Gastroesophageal sphincter (tissue), 4 donors: Measurements from ENCODE around the gene DCUN1D5. TPM values are rescaled to one million over a fixed set of nuclear protein-coding genes. Genes with fewer than 3 reads are reported as not detected.

Experiments used
- ATAC-seq: fragments of 150-250 bp; one replicate; pipeline ENCODE4 v1.9.1; 2016; ENCODE audit warnings: mild to moderate bottlenecking, moderate library complexity
- H3K27ac ChIP-seq, 4 donors: fragments of 200-600 bp; sonication (generic) in 3 of 4; 1 replicate in 3 of 4; 2 replicates in 1 of 4; pipeline ENCODE4 v1.5.1; 2016 to 2019
- H3K27me3 ChIP-seq: fragments of 200-600 bp; sonication (generic); one replicate; pipeline ENCODE4 v1.5.1; 2019
- H3K36me3 ChIP-seq, 2 donors: fragments of 200-600 bp; sonication (generic); one replicate each; pipeline ENCODE4 v1.5.1; 2019; ENCODE audit warnings: control low read depth in 1 of 2
- H3K4me1 ChIP-seq, 3 donors: fragments of 200-600 bp; sonication (generic); 1 replicate in 2 of 3; 2 replicates in 1 of 3; pipeline ENCODE4 v1.5.1; 2016 to 2019; ENCODE audit warnings: control low read depth in 2 of 3
- H3K4me3 ChIP-seq, 2 donors: fragments of 200-600 bp; sonication (generic); one replicate each; pipeline ENCODE4 v1.5.1; 2019; ENCODE audit warnings: mild to moderate bottlenecking in 1 of 2, moderate library complexity in 1 of 2
- H3K9me3 ChIP-seq, 3 donors: fragments of 200-600 bp; sonication (generic); one replicate each; pipeline ENCODE4 v1.5.1; 2017 to 2019; ENCODE audit warnings: control low read depth in 2 of 3
- EP300 ChIP-seq: sonication (generic); formaldehyde crosslinking; IDR thresholded peaks from one replicate; pipeline ENCODE4 v1.6.1; 2017; ENCODE audit warnings: antibody characterized with exemption, mild to moderate bottlenecking
- POLR2A ChIP-seq, 2 donors: fragments of 450-650 bp; IDR thresholded peaks; one replicate each; pipeline ENCODE4 v1.6.1; 2017; ENCODE audit warnings: antibody characterized with exemption in 2 of 2, mild to moderate bottlenecking in 2 of 2, moderate library complexity in 1 of 2
- POLR2AphosphoS5 ChIP-seq: sonication (generic); formaldehyde crosslinking; IDR thresholded peaks from one replicate; pipeline ENCODE4 v1.6.1; 2017; ENCODE audit warnings: antibody characterized with exemption
- WGBS, 2 donors: methylation state at CpG; one replicate each; pipeline ENCODE4 v1.1.5; 2018; ENCODE audit warnings: low coverage in 1 of 2; 5-methylcytosine and 5-hydroxymethylcytosine counted together
- total RNA-seq, 4 donors: library from RNA; depleted of rRNA; stranded (reverse); fragments of >200 nt; gene quantifications; one replicate each; pipeline ENCODE4 v1.1.0, GENCODE V29; 2016
- TF ChIP-seq, protein P1 (sequence below), 4 experiments: fragments of 200-600 bp in 2 of 4; fragments of 450-650 bp in 2 of 4; sonication (generic) in 1 of 4; IDR thresholded peaks; one replicate each; pipeline ENCODE4 v1.5.1; 2017 to 2019; ENCODE audit warnings: antibody characterized with exemption in 4 of 4, mild to moderate bottlenecking in 2 of 4, moderate library complexity in 2 of 4

The DCUN1D5 gene
- 10 to 100 TPM; 32.6 to 45.8 (median 42.1) TPM for total RNA-seq

DNA sequence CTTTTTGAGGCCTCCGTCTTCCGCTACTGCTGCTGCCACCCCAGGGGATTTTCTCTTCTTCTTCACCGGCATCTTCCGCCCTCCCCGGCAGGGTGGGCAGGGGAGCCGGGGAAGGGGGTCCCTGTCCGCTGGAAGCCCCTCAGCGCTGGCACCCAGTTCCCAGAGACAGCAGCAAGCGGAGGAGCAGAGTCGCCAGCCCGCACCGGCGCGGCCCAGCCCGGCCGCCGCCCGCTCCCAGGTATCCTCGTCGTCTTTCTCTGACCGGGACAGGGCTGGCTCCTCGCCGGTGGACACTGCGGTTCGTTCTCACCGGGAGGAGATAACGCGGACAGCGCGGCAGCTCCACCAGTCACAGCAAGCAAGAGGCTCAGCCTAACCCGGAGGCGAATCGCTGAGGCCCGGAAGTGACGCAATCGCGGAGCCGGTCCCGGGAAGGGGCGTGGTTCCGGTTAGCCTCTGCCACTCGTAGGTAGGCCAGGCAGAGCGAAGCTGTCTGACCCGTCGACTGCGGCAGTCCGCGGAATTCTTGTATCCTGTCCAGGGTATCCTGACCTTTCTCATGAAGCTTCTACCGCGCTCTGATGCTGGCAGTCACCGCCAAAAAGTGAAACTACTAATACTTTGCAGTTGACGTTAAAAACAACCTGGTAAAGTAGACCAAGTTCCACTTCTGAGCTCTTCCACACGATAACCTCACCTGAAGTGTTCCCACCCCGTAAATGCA, at the start of gene DCUN1D5:
Gene DCUN1D5 (minus strand): TSS at position 360 of the 724 bp plus-strand sequence. CDS start 288 bp downstream, at position 72.
- H3K36me3 ChIP-seq = peaks cover 0 to 7% of the 10 kb centered on the region in 2 donors
- peaks cover 18% of the 10 kb centered on the region for H3K27me3 ChIP-seq
- H3K4me1 ChIP-seq = peaks cover 0 to 32% (median 4%) of the 10 kb centered on the region in 3 donors
- TF ChIP-seq, protein P1, sequence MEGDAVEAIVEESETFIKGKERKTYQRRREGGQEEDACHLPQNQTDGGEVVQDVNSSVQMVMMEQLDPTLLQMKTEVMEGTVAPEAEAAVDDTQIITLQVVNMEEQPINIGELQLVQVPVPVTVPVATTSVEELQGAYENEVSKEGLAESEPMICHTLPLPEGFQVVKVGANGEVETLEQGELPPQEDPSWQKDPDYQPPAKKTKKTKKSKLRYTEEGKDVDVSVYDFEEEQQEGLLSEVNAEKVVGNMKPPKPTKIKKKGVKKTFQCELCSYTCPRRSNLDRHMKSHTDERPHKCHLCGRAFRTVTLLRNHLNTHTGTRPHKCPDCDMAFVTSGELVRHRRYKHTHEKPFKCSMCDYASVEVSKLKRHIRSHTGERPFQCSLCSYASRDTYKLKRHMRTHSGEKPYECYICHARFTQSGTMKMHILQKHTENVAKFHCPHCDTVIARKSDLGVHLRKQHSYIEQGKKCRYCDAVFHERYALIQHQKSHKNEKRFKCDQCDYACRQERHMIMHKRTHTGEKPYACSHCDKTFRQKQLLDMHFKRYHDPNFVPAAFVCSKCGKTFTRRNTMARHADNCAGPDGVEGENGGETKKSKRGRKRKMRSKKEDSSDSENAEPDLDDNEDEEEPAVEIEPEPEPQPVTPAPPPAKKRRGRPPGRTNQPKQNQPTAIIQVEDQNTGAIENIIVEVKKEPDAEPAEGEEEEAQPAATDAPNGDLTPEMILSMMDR (IDR thresholded peaks at IDR 0.05) = no peak
- TF ChIP-seq POLR2AphosphoS5 (peak; percentile 81), POLR2A (IDR thresholded peaks at IDR 0.05) (peak; percentile 51 to 59), EP300 (no peak)
- ATAC-seq = peak; percentile 99
- WGBS, 2 donors = 0% methylated on average over 5 of the region's 54 CpGs
- peak within 1 kb of the TSS; percentile 65 to 90 (median 88) for H3K27ac ChIP-seq
- peak within 1 kb of the TSS; percentile 83 to 94 for H3K4me3 ChIP-seq
- no peaks in the 10 kb centered on the region for H3K9me3 ChIP-seq

DNA sequence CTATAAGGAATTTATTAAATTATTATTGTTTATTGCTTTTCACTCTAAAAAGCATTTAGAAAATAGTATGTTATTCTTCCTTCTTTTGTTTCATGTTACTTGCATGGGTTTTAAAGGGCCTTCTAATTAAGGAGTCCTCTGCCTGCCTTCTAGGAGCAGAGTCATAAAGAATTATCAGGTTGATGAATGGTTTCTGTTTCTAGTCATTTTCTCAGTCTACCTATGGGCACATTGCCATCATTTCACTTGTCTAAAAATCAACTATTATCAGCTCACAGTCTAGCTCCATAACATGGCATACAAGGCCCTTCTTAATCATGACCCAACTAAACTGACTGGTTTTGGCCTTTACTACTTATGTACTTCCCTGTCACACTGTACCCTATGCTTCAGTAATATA, 33.5 kb upstream of the DCUN1D5 start:
- no peaks in the 10 kb centered on the region for H3K27me3 ChIP-seq
- H3K36me3 ChIP-seq = peaks cover 0 to 68% of the 10 kb centered on the region in 2 donors
- no peak overlapping the region for H3K4me3 ChIP-seq
- H3K27ac ChIP-seq = no peak overlapping the region
- no peaks in the 10 kb centered on the region for H3K9me3 ChIP-seq
- TF ChIP-seq EP300 = no peak
- no peak for TF ChIP-seq POLR2A (IDR thresholded peaks at IDR 0.05)
- TF ChIP-seq, protein P1 (IDR thresholded peaks at IDR 0.05) = no peak
- no peak for TF ChIP-seq POLR2AphosphoS5
- no peak for ATAC-seq
- no peaks in the 10 kb centered on the region for H3K4me1 ChIP-seq

GRCh38 chr11:103114836-103115235, 22.9 kb upstream of the DCUN1D5 start:
- H3K4me3 ChIP-seq = no peak overlapping the region
- H3K27me3 ChIP-seq = no peaks in the 10 kb centered on the region
- no peaks in the 10 kb centered on the region for H3K9me3 ChIP-seq
- peaks cover 0 to 29% of the 10 kb centered on the region in 2 donors for H3K36me3 ChIP-seq
- TF ChIP-seq, protein P1 (IDR thresholded peaks at IDR 0.05) = no peak
- TF ChIP-seq POLR2AphosphoS5 (no peak), POLR2A (IDR thresholded peaks at IDR 0.05) (no peak), EP300 (no peak)
- H3K4me1 ChIP-seq = peaks cover 0 to 25% (median 0%) of the 10 kb centered on the region in 3 donors
- WGBS, 2 donors = 93 to 94% methylated on average over 4 of the region's 4 CpGs
- H3K27ac ChIP-seq = no peak overlapping the region
- ATAC-seq = no peak

DNA sequence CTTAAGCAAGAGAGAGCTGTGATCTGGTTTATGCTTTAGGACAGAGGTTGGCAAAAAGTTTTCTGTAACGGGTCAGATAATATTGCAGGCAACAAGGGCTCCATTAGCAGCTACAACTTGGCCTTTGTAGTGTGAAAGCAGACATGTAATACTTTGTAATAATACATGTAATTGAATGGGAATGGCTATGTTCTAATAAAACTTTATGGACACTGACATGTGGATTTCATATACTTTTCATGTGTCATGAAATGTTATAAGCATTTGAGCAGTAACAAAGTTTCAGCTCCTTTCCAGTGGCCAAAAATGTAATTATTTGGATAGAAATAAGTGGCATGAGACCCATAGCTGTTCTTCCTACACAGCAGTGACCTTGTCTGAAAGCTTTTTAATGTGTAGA, 20.4 kb upstream of the DCUN1D5 start:
- H3K4me1 ChIP-seq = peaks cover 0 to 35% (median 0%) of the 10 kb centered on the region in 3 donors
- H3K27me3 ChIP-seq = no peaks in the 10 kb centered on the region
- no peak overlapping the region for H3K4me3 ChIP-seq
- peaks cover 0 to 14% of the 10 kb centered on the region in 2 donors for H3K36me3 ChIP-seq
- no peak for ATAC-seq
- WGBS, 2 donors = 38 to 82% methylated on average over 1 of the region's 1 CpG
- no peaks in the 10 kb centered on the region for H3K9me3 ChIP-seq
- H3K27ac ChIP-seq = no peak overlapping the region
- TF ChIP-seq EP300 (no peak), POLR2A (IDR thresholded peaks at IDR 0.05) (no peak)
- TF ChIP-seq, protein P1 (IDR thresholded peaks at IDR 0.05) = no peak

DNA sequence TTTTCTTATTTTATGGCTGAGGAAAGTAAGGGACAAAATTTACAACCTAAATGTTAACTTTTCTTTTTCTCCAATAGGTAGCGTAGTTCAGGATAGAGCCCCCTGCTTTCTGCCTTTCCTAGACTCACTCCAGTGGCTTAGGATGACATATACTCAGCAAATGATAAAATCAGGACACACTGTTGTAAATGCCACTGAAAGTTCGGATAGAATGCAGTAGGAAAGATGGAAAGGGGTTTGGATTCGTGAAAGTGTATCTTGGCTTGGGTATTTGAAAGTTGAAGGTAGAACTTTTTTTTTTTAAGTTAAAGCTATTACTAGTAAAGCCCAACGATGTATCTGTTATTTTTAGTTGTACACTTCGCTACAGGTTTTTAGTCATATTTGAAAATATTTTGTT, 19.4 kb upstream of the DCUN1D5 start:
- no peak for ATAC-seq
- no peak for TF ChIP-seq POLR2A (IDR thresholded peaks at IDR 0.05)
- TF ChIP-seq, protein P1 (IDR thresholded peaks at IDR 0.05) = no peak
- TF ChIP-seq POLR2AphosphoS5 = no peak
- no peak for TF ChIP-seq EP300
- Histone ChIP-seq H3K4me1 (peaks cover 0 to 35% (median 0%) of the 10 kb centered on the region in 3 donors), H3K4me3 (no peak overlapping the region), H3K27me3 (no peaks in the 10 kb centered on the region), H3K9me3 (no peaks in the 10 kb centered on the region), H3K36me3 (peaks cover 0 to 14% of the 10 kb centered on the region in 2 donors), H3K27ac (no peak overlapping the region)
- 87 to 90% methylated on average over 4 to 5 of the region's 5 CpGs for WGBS, 2 donors
